ENCODE results near the gene IRGQ.

The IRGQ gene

GRCh38 chr19:43599635-43600295, 3.8 kb upstream of the IRGQ start:
- H3K4me3 ChIP-seq (ENCODE audit: insufficient read depth, low read depth, low read length, poor library complexity, severe bottlenecking) = no peak overlapping the region
- peaks cover 15% of the 10 kb centered on the region for H3K36me3 ChIP-seq (ENCODE audit: control insufficient read depth, insufficient read depth, low read length)
- H3K9me3 ChIP-seq (ENCODE audit: control insufficient read depth, low read length) = no peaks in the 10 kb centered on the region
- peaks cover 23% of the 10 kb centered on the region for H3K4me1 ChIP-seq (ENCODE audit: control insufficient read depth, insufficient read depth, low read length, poor library complexity, severe bottlenecking)
- H3K27ac ChIP-seq (ENCODE audit: insufficient read depth, low read length, poor library complexity, severe bottlenecking) = no peak overlapping the region
- no peak for DNase-seq
- H3K27me3 ChIP-seq (replicated peaks; ENCODE audit: control insufficient read depth, insufficient read depth, low read length, poor library complexity, severe bottlenecking) = no peaks in the 10 kb centered on the region

- Histone ChIP-seq H3K27ac (ENCODE audit: insufficient read depth, low read length, poor library complexity, severe bottlenecking) (peak overlapping the region; percentile 21), H3K4me3 (ENCODE audit: insufficient read depth, low read depth, low read length, poor library complexity, severe bottlenecking) (no peak overlapping the region), H3K9me3 (ENCODE audit: control insufficient read depth, low read length) (no peaks in the 10 kb centered on the region), H3K27me3 (replicated peaks; ENCODE audit: control insufficient read depth, insufficient read depth, low read length, poor library complexity, severe bottlenecking) (no peaks in the 10 kb centered on the region), H3K36me3 (ENCODE audit: control insufficient read depth, insufficient read depth, low read length) (peaks cover 15% of the 10 kb centered on the region), H3K4me1 (ENCODE audit: control insufficient read depth, insufficient read depth, low read length, poor library complexity, severe bottlenecking) (peaks cover 23% of the 10 kb centered on the region)
- no peak for DNase-seq
Observed at GRCh38 chr19:43598445-43599240, 2.7 kb upstream of the IRGQ start.

- peak overlapping the region; percentile 21 for H3K27ac ChIP-seq (ENCODE audit: insufficient read depth, low read length, poor library complexity, severe bottlenecking)
- DNase-seq = no peak
- H3K36me3 ChIP-seq (ENCODE audit: control insufficient read depth, insufficient read depth, low read length) = peaks cover 21% of the 10 kb centered on the region
- no peak overlapping the region for H3K4me3 ChIP-seq (ENCODE audit: insufficient read depth, low read depth, low read length, poor library complexity, severe bottlenecking)
- peaks cover 23% of the 10 kb centered on the region for H3K4me1 ChIP-seq (ENCODE audit: control insufficient read depth, insufficient read depth, low read length, poor library complexity, severe bottlenecking)
- H3K9me3 ChIP-seq (ENCODE audit: control insufficient read depth, low read length) = no peaks in the 10 kb centered on the region
- no peaks in the 10 kb centered on the region for H3K27me3 ChIP-seq (replicated peaks; ENCODE audit: control insufficient read depth, insufficient read depth, low read length, poor library complexity, severe bottlenecking)
Observed at GRCh38 chr19:43597876-43598275, 1.9 kb upstream of the IRGQ start.

- no peaks in the 10 kb centered on the region for H3K27me3 ChIP-seq (replicated peaks; ENCODE audit: control insufficient read depth, insufficient read depth, low read length, poor library complexity, severe bottlenecking)
- no peaks in the 10 kb centered on the region for H3K9me3 ChIP-seq (ENCODE audit: control insufficient read depth, low read length)
- peak overlapping the region; percentile 97 for H3K27ac ChIP-seq (ENCODE audit: insufficient read depth, low read length, poor library complexity, severe bottlenecking)
- H3K36me3 ChIP-seq (ENCODE audit: control insufficient read depth, insufficient read depth, low read length) = peaks cover 26% of the 10 kb centered on the region
- peak overlapping the region; percentile 79 for H3K4me3 ChIP-seq (ENCODE audit: insufficient read depth, low read depth, low read length, poor library complexity, severe bottlenecking)
- DNase-seq = no peak
- peaks cover 23% of the 10 kb centered on the region for H3K4me1 ChIP-seq (ENCODE audit: control insufficient read depth, insufficient read depth, low read length, poor library complexity, severe bottlenecking)
Observed at GRCh38 chr19:43596842-43597461, 1.0 kb upstream of the IRGQ start.

GRCh38 chr19:43595605-43595998, 332 bp downstream of the IRGQ start:
- peaks cover 23% of the 10 kb centered on the region for H3K4me1 ChIP-seq (ENCODE audit: control insufficient read depth, insufficient read depth, low read length, poor library complexity, severe bottlenecking)
- DNase-seq = no peak
- peak overlapping the region; percentile 97 for H3K27ac ChIP-seq (ENCODE audit: insufficient read depth, low read length, poor library complexity, severe bottlenecking)
- H3K36me3 ChIP-seq (ENCODE audit: control insufficient read depth, insufficient read depth, low read length) = peaks cover 31% of the 10 kb centered on the region
- no peaks in the 10 kb centered on the region for H3K9me3 ChIP-seq (ENCODE audit: control insufficient read depth, low read length)
- H3K27me3 ChIP-seq (replicated peaks; ENCODE audit: control insufficient read depth, insufficient read depth, low read length, poor library complexity, severe bottlenecking) = no peaks in the 10 kb centered on the region
- H3K4me3 ChIP-seq (ENCODE audit: insufficient read depth, low read depth, low read length, poor library complexity, severe bottlenecking) = peak overlapping the region; percentile 79

- H3K27ac ChIP-seq (ENCODE audit: insufficient read depth, low read length, poor library complexity, severe bottlenecking) = peak overlapping the region; percentile 97
- H3K4me1 ChIP-seq (ENCODE audit: control insufficient read depth, insufficient read depth, low read length, poor library complexity, severe bottlenecking) = peaks cover 23% of the 10 kb centered on the region
Observed at GRCh38 chr19:43594710-43595604, 977 bp downstream of the IRGQ start.

GRCh38 chr19:43594081-43594697, 1.7 kb downstream of the IRGQ start:
- Histone ChIP-seq H3K36me3 (ENCODE audit: control insufficient read depth, insufficient read depth, low read length) (peaks cover 26% of the 10 kb centered on the region), H3K27ac (ENCODE audit: insufficient read depth, low read length, poor library complexity, severe bottlenecking) (peak overlapping the region; percentile 97), H3K4me1 (ENCODE audit: control insufficient read depth, insufficient read depth, low read length, poor library complexity, severe bottlenecking) (peaks cover 23% of the 10 kb centered on the region), H3K9me3 (ENCODE audit: control insufficient read depth, low read length) (no peaks in the 10 kb centered on the region), H3K4me3 (ENCODE audit: insufficient read depth, low read depth, low read length, poor library complexity, severe bottlenecking) (peak overlapping the region; percentile 79), H3K27me3 (replicated peaks; ENCODE audit: control insufficient read depth, insufficient read depth, low read length, poor library complexity, severe bottlenecking) (no peaks in the 10 kb centered on the region)
- DNase-seq = no peak

More at GRCh38 chr19:43594710-43595604, 977 bp downstream of the IRGQ start:
- H3K27me3 ChIP-seq (replicated peaks; ENCODE audit: control insufficient read depth, insufficient read depth, low read length, poor library complexity, severe bottlenecking) = no peaks in the 10 kb centered on the region
- peak overlapping the region; percentile 79 for H3K4me3 ChIP-seq (ENCODE audit: insufficient read depth, low read depth, low read length, poor library complexity, severe bottlenecking)
- peak; percentile 54 to 67 (median 63) for DNase-seq
- H3K36me3 ChIP-seq (ENCODE audit: control insufficient read depth, insufficient read depth, low read length) = peaks cover 31% of the 10 kb centered on the region
- no peaks in the 10 kb centered on the region for H3K9me3 ChIP-seq (ENCODE audit: control insufficient read depth, low read length)

GRCh38 chr19:43592800-43593350, 3.1 kb downstream of the IRGQ start:
- H3K9me3 ChIP-seq (ENCODE audit: control insufficient read depth, low read length) = no peaks in the 10 kb centered on the region
- H3K4me1 ChIP-seq (ENCODE audit: control insufficient read depth, insufficient read depth, low read length, poor library complexity, severe bottlenecking) = peaks cover 19% of the 10 kb centered on the region
- no peak overlapping the region for H3K4me3 ChIP-seq (ENCODE audit: insufficient read depth, low read depth, low read length, poor library complexity, severe bottlenecking)
- peaks cover 16% of the 10 kb centered on the region for H3K36me3 ChIP-seq (ENCODE audit: control insufficient read depth, insufficient read depth, low read length)
- H3K27ac ChIP-seq (ENCODE audit: insufficient read depth, low read length, poor library complexity, severe bottlenecking) = no peak overlapping the region
- H3K27me3 ChIP-seq (replicated peaks; ENCODE audit: control insufficient read depth, insufficient read depth, low read length, poor library complexity, severe bottlenecking) = no peaks in the 10 kb centered on the region
- no peak for DNase-seq

Measured in effector memory CD4-positive, alpha-beta T cell (primary cell).